NCI-H1417 treated with DMSO at 0.1 percent for 48 hours (cell line): ENCODE measurements around the gene INSRR.

Source experiments
- DNase-seq: peaks from one replicate; lab custom pipeline; 2025; lab: John Stamatoyannopoulos, UW

INSRR gene

GRCh38 chr1:156848461-156849150 is 10.3 kb downstream of the INSRR start:
- no peak for DNase-seq

GRCh38 chr1:156847591-156848460 is 11.1 kb downstream of the INSRR start:
- DNase-seq, result no peak

DNA sequence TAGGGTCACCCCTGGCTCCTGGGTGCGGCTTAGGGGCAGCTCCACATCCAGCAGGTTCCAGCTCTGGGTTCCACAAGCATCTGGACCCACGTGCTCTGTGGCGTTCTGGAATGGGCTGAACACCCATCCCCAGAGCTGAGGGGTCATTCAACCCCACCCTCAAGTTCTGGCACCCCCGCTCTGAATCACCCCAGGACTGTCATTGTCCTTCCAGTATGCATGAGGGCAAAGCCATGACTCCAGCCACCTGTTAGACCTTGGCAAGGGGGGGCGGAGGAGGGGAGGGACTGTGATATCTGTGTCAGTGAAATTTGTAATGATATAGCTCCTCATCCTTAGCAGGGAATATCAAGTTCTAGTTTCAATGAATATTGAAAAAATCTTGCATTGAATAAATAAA is 12.3 kb downstream of the INSRR start:
- no peak for DNase-seq

DNA sequence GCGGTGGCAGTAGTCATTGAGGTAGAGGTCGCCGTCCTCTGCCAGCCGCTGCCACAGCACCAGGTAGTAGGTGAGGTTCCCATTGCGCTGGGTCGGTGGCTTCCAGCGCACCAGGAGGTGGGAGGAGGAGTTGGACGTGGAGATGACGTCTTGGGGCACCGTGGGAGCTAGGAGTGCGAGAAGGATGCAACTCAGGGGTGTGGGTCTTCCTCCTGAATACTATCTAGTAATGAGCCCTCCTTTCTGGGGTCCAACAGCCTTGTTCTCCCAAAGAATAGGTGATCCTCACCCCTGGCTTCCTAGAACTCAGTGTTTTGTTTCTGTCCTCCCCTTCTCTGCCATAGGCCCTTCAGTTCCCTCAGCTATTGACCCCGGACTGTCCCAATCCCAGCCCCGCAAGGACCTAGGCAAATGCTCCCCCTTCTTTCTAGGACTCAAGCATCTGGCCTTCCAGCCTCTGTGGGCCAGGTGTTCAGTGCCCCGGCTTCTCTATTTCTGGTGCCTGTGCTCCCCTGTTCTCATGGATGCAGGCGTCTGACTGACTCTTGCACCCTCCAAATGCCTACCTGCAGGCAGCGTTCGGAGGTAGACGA is 12.9 kb downstream of the INSRR start:
- no peak for DNase-seq

GRCh38 chr1:156845055-156845952 is 13.6 kb downstream of the INSRR start:
- DNase-seq, result no peak

GRCh38 chr1:156844638-156845037 is 14.3 kb downstream of the INSRR start:
- no peak for DNase-seq

DNA sequence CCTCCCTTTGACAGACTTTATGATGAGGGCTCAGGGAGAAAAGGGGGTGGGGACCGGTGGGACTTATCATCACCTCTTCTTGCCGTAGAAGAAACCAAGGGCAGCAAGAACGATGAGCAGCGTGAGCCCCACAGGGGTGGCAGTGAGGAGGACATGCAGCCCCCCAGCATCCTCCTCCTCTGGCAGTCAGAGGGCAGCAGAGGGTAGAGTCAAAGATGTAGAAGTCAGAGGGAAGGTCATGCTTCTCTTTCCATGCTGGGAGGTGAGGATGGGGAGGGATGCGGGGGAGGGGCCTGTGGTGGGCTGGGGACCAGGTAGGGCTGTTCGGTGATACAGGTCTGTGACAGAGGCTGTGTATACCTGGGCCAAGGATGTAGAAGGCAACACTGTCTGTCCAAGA is 14.8 kb downstream of the INSRR start:
- DNase-seq, result no peak

GRCh38 chr1:156842618-156843300 is 16.2 kb downstream of the INSRR start:
- DNase-seq, result no peak

GRCh38 chr1:156841295-156841855 is 17.5 kb downstream of the INSRR start:
- no peak for DNase-seq

- DNase-seq, result no peak
These were observed 18.0 kb downstream of the INSRR start for GRCh38 chr1:156840898-156841279.

- DNase-seq, result no peak
These were observed 18.6 kb downstream of the INSRR start for GRCh38 chr1:156840186-156840897.

GRCh38 chr1:156839426-156840109 is 19.3 kb downstream of the INSRR start:
- no peak for DNase-seq

DNA sequence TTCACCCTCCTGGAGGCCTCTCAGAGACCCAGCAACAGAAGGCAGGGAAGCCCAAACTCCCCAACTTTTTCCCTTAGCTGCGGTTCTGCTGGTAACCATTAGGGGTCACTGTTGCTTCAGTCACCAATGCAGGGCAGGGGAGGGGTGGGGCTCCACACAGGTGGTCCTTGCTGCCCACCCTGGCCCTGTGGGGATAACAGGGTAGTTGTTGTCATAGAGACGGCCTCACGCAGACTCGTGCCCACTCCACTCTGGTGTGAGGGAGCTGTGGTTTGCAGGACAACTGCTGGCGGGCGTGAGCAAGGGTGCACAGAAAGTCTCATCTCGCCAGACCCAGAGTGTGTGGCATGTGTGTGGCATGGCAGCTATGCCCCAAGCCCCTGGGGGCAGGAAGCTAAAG is 19.9 kb downstream of the INSRR start:
- no peak for DNase-seq

DNA sequence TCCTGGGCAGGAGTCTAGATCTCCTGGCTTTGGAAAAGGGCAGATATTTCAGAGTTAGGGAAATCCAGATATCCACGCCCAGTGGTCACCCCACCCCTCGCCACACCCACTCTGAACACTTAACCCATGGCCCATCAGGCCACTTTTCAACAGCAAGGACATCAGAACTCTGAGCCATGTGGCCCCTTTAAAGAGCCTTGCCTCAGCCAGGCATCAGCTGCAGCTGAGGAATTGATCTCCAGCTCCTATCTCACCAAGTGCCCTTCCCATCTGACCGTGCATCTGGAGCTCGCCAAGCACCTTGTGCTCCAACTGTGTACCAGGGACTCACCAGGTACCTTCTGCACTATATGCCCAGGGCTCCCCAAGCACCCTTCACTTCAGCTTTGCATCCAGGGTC is 22.0 kb downstream of the INSRR start:
- no peak for DNase-seq

- DNase-seq, result no peak
These were observed 22.8 kb downstream of the INSRR start for GRCh38 chr1:156836041-156836654.

- no peak for DNase-seq
These were observed 24.6 kb downstream of the INSRR start for GRCh38 chr1:156834322-156834721.

- no peak for DNase-seq
These were observed 25.3 kb downstream of the INSRR start for GRCh38 chr1:156833603-156834002.

DNA sequence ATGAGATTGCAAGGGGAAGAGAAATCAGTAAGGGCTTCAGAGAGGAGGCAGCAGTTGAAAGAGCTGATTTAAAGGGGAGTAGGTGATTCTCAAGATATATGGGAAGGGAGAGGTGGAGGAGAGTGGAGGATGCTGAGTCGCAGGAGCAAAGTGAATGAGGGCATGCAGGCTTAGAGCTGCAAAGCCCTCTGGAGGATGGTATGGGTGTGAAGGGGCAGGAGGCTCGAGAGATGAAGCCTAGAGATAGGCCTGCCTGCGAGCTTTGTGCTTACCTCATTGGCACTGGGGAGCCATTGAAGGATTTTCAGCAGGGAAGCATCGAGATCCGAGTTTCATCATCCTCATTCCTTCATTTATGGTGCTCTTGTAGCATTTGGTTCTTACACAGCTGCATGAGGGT is 26.5 kb downstream of the INSRR start:
- DNase-seq, result no peak

DNA sequence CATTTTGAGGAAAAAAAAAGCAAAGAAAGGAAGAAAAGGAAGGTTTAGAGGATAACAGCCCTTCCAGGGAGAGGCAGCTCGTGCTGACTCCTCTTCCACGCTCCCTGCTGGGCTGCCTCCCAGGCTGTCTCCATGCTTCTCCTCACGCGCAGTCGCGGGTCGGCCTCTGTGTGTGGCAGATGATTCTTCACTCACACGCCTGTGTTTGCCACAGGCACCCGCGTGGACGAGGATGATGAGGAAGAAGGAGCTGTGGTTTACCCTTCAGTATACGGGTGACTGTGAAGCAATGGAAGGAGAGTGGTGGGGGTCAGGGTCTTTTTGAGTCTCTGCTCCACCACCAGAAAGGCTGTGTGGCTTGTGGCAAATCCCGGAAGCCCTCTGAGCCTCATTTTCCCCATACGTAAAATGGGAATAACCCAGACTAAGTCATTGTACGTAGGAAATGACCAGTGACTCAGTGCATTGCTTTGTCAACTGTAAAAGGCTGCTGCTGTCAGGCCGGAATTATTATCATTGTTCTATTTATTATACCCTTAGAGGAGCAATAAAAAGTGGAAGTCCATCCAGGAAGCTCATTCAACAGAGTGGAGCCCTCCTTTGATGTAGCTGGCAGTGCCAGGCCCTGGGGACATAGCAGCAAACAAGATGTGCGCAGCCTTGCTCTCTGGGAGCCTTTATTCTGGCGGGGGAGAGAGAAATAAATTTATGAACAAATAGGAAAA is 30.4 kb downstream of the INSRR start:
- DNase-seq, result no peak
